Aorta (tissue), 5 donors: ENCODE results near the gene ALPL. TPM values are rescaled to one million over a fixed set of nuclear protein-coding genes. Genes with fewer than 3 reads are reported as not detected.

Experiments
- ATAC-seq: fragments of 200-7000 bp; cut with Tn5 transposase; one replicate; pipeline ENCODE4 v1.9.1; 2022; ENCODE audit warnings: moderate library complexity; ENCODE audit not compliant: low FRiP score
- DNase-seq, 2 donors: peaks; one replicate each; pipeline ENCODE4 v3.0.0-alpha.2; 2020
- H3K27ac ChIP-seq, 2 donors: one replicate each; pipeline ENCODE4 v1.5.1; 2013; ENCODE audit warnings: low read length in 2 of 2, mild to moderate bottlenecking in 2 of 2, moderate library complexity in 2 of 2, control low read depth in 1 of 2, inconsistent platforms in 1 of 2, low read depth in 1 of 2
- H3K27me3 ChIP-seq, 2 donors: one replicate each; pipeline ENCODE4 v1.6.1; 2013; ENCODE audit warnings: control low read depth in 1 of 2, low read length in 1 of 2, mild to moderate bottlenecking in 1 of 2, moderate library complexity in 1 of 2; ENCODE audit not compliant: insufficient read depth in 2 of 2, control insufficient read depth in 1 of 2
- H3K36me3 ChIP-seq, 2 donors: one replicate each; pipeline ENCODE4 v1.6.1; 2013; ENCODE audit warnings: control low read depth in 1 of 2, low read length in 1 of 2, mild to moderate bottlenecking in 1 of 2; ENCODE audit not compliant: insufficient read depth in 2 of 2, control insufficient read depth in 1 of 2
- H3K4me1 ChIP-seq, 2 donors: one replicate each; pipeline ENCODE4 v1.6.1; 2013; ENCODE audit warnings: low read length in 2 of 2, control low read depth in 1 of 2, mild to moderate bottlenecking in 1 of 2, moderate library complexity in 1 of 2; ENCODE audit not compliant: insufficient read depth in 2 of 2, control insufficient read depth in 1 of 2
- H3K4me3 ChIP-seq, 2 donors: one replicate each; pipeline ENCODE4 v1.5.1; 2013; ENCODE audit warnings: low read length in 2 of 2, control low read depth in 1 of 2, mild to moderate bottlenecking in 1 of 2
- H3K9me3 ChIP-seq: one replicate; pipeline ENCODE4 v1.6.1; 2013; ENCODE audit warnings: mild to moderate bottlenecking, low read length; ENCODE audit not compliant: control insufficient read depth
- WGBS, 2 donors: extraction: QIAGEN DNeasy Blood & Tissue Kit; methylation state at CpG; one replicate each; pipeline ENCODE4 v1.1.7; 2013; 5-methylcytosine and 5-hydroxymethylcytosine counted together
- intact Hi-C, 2 donors: fragments of 100-400 bp; cut with DNase I; formaldehyde crosslinking; loops; one replicate each; pipeline versions ENCODE4 v1.14.2 to v1.15.0; 2022
- polyA plus RNA-seq, 2 donors: library from polyadenylated mRNA; stranded (reverse); fragments of 200-250 nt; gene quantifications; one replicate each; pipeline ENCODE4 v1.2.3, GENCODE V29; 2013
- total RNA-seq, 2 donors: library from RNA; stranded (reverse); fragmentation: NEBNext Ultra II Directional; extraction: Animal tissue kit (Norgen Biotek cat#: 25700); gene quantifications; one replicate each; pipeline ENCODE4 v1.2.1, GENCODE V29; 2021
- donor health status: healthy with polysubstance abuse.
- donor health status: Bipolar disorder and iron deficiency.
- donor health status: DM: no; HTN: no; CAD: no.
- donor health status: DM: no; HTN: no; CAD: no.
- donor health status: DM: yes; HTN: yes; CAD: no.

Gene ALPL
- total and polyA plus RNA-seq, 4 donors = 2.5 to 22.3 (median 5.5) TPM

DNA sequence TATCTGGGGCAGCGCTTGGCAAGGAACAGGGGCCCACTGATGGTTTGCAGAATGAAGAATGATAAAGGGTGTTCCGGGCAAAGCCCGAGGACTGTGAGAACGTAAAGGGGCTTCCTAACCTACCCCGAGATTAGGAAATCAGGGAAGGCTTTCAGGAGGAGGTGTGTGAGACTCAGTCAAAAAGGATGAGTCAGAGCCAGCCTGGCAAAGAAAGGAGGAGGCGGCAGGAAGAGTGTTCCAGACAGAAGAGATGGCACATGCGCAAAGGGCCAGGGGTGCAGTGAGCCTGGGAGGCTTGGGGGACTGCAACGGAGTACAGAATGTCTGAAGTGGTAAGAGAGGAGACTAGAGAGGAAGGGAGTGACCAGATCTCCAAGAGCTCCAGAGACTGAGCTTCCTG lies 89.7 kb downstream of the ALPL start:
- no peak overlapping the region for H3K27ac ChIP-seq
- WGBS, 2 donors = 80 to 84% methylated on average over 8 of the region's 8 CpGs
- no peak for DNase-seq
- no peak overlapping the region for H3K4me3 ChIP-seq
- intact Hi-C loops = no loop called here
- H3K4me1 ChIP-seq = no peaks in the 10 kb centered on the region
- no peaks in the 10 kb centered on the region for H3K36me3 ChIP-seq
- H3K9me3 ChIP-seq = no peaks in the 10 kb centered on the region
- no peaks in the 10 kb centered on the region for H3K27me3 ChIP-seq
- ATAC-seq = no peak

GRCh38 chr1:21599402-21599801 lies 90.2 kb downstream of the ALPL start:
- DNase-seq (no peak), ATAC-seq (no peak)
- Histone ChIP-seq H3K36me3 (no peaks in the 10 kb centered on the region), H3K4me3 (no peak overlapping the region), H3K9me3 (no peaks in the 10 kb centered on the region), H3K27ac (no peak overlapping the region), H3K4me1 (no peaks in the 10 kb centered on the region), H3K27me3 (no peaks in the 10 kb centered on the region)
- WGBS, 2 donors = 86 to 90% methylated on average over 15 of the region's 15 CpGs
- intact Hi-C loops = no loop called here

DNA sequence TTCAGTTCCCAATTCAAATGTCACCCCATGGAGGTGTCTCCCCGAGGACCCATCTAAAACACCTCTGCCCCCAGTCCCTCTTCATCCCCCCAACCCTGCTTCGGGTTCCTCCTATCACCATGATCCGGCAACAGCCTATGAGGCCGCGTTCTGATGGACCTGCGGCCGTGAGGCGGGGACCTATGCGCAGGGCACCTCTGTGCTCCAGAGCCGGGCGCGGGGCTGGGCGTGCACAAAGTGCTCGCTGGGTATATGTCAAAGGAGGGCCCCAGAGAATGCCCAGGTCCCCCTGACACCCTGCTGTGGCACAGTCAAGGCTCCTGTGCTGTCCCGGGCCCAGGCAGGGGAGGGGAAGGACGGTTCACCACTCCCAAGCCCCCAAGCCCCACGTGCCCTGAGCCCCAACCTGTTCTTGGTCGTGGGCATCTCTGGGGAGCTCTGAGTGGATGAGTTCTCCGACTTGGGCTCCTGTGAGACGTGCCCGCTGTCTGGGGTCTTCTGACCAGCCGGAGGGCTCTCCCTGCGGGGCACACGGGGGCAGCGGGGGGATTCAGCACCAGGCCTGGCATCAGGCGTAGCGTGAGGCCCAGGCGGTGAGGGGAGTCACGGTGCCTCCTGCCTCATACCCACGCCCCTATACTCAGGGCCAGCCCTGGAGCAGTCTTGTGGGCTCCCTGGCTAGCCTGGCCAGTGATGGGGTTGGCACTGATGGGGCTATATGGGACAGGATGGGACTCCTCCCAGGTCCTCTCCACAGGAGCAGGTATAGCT lies 92.2 kb downstream of the ALPL start:
- Histone ChIP-seq H3K4me1 (no peaks in the 10 kb centered on the region), H3K4me3 (no peak overlapping the region), H3K27ac (no peak overlapping the region), H3K36me3 (no peaks in the 10 kb centered on the region), H3K9me3 (no peaks in the 10 kb centered on the region), H3K27me3 (no peaks in the 10 kb centered on the region)
- intact Hi-C loops = no loop called here
- ATAC-seq (no peak), DNase-seq (no peak)
- 90 to 92% methylated on average over 30 of the region's 30 CpGs for WGBS, 2 donors

DNA sequence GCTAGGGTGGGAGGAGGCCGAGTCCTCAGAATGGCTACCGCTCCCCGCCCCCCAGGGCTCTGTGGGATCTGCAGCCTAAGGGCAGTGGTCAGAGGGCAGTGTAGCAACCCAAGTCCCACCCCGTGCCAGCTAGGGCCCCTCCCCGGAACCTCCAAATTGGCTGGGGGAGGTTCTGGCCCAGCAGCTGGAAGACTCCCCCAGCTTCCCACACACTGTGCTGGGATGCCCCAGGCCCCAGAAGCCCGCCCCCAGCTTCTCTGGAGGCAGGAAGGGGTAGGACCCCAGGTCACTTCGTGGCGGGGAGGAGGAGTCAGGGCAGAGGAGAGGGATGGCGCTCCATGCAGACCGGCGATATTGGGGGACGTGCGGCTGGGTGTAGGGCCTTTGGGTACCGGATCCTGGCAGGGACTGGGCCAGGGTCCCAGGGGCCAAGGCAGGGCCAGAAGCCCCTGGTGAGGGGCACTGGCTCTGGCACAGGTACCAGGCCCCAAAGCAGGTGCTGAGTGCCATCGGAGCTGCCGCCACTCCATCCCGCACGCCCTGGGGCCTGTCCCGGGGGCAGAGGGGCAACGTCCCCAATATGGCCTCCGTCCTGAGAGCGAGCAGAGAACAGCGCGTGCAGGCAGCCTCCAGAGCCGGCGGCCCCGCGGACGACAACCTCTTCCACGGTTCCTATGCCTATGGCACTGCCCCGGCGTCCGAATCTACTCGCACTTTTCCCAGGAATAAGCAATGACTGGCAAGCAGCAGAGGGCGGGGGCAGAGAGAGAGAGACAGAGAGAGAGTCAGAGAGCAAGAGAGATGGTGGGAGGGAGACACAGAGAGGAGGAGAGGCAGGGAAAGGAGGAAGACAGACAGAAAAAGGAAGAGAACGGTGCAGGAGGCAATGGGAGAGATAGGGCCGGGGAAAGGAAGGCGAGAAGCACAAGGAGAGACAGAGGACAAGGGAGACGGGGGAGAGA lies 94.2 kb downstream of the ALPL start:
- DNase-seq (no peak), ATAC-seq (no peak)
- Histone ChIP-seq H3K4me3 (no peak overlapping the region), H3K27me3 (no peaks in the 10 kb centered on the region), H3K27ac (no peak overlapping the region), H3K4me1 (no peaks in the 10 kb centered on the region), H3K9me3 (no peaks in the 10 kb centered on the region), H3K36me3 (no peaks in the 10 kb centered on the region)
- WGBS, 2 donors = 87 to 91% methylated on average over 39 of the region's 39 CpGs
- intact Hi-C loops = no loop called here

- Histone ChIP-seq H3K9me3 (no peaks in the 10 kb centered on the region), H3K27me3 (no peaks in the 10 kb centered on the region), H3K36me3 (no peaks in the 10 kb centered on the region), H3K4me1 (no peaks in the 10 kb centered on the region), H3K4me3 (no peak overlapping the region), H3K27ac (no peak overlapping the region)
- DNase-seq (no peak), ATAC-seq (no peak)
- WGBS, 2 donors = 90 to 92% methylated on average over 12 of the region's 12 CpGs
- intact Hi-C loops = no loop called here
Measured at GRCh38 chr1:21604208-21604957, 95.2 kb downstream of the ALPL start.

DNA sequence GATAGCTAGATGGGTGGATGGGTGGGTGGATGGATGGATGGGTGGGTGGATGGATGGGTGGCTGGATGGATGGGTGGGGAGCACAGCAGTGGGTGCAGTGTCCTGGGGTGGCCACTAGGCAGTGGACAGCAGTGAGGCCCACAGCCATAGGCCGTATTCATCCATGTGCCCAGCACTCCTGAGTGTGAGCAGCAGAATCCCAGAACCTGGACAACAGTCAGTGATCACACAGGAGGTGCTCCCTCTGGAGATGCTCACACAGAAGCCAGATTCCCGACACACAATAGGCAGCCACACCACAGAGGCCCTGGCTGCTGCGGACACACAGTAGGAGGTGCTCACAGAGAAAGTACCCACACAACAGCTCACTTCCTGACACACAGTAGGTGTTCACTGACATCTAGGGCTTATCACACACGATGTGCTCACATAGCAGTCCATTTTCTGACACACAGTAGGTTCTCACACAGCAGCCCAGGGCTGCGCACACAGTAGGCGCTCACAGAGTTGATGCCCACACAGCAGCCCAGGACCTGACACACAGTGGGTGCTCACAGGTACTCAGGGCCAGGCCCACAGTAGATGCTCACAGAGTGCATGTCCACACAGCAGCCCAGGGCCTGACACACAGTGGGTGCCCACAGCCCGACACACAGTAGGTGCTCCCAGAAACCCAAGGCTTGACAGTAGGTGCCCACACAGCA lies 95.9 kb downstream of the ALPL start:
- Histone ChIP-seq H3K4me1 (no peaks in the 10 kb centered on the region), H3K27ac (no peak overlapping the region), H3K4me3 (no peak overlapping the region), H3K27me3 (no peaks in the 10 kb centered on the region), H3K9me3 (no peaks in the 10 kb centered on the region), H3K36me3 (no peaks in the 10 kb centered on the region)
- intact Hi-C loops = no loop called here
- 84 to 88% methylated on average over 7 of the region's 7 CpGs for WGBS, 2 donors
- DNase-seq (no peak), ATAC-seq (no peak)

- DNase-seq (no peak), ATAC-seq (no peak)
- intact Hi-C loops = no loop called here
- 82 to 93% methylated on average over 12 to 15 of the region's 15 CpGs for WGBS, 2 donors
- H3K27me3 ChIP-seq = no peaks in the 10 kb centered on the region
- H3K9me3 ChIP-seq = no peaks in the 10 kb centered on the region
- H3K4me1 ChIP-seq = no peaks in the 10 kb centered on the region
- no peak overlapping the region for H3K4me3 ChIP-seq
- no peak overlapping the region for H3K27ac ChIP-seq
- no peaks in the 10 kb centered on the region for H3K36me3 ChIP-seq
Measured at GRCh38 chr1:21605964-21606705, 96.9 kb downstream of the ALPL start.
